Karpas-422 (cell line): ENCODE data around the gene AGPAT4. TPM values are rescaled to one million over a fixed set of nuclear protein-coding genes. Genes with fewer than 3 reads are reported as not detected.
A peak's percentile ranks its signal among the peaks of the same experiment; 100 is the strongest.

ENCODE experiments used
- DNase-seq: peaks from one replicate; pipeline ENCODE4 v3.0.0-alpha.2; 2015
- H2AFZ ChIP-seq: fragments of 200-600 bp; sonication (generic); 2 replicates; pipeline ENCODE4 v1.6.1; 2014; ENCODE audit warnings: antibody characterized with exemption, low read length, mixed read lengths
- H3K27ac ChIP-seq: fragments of 200-600 bp; sonication (generic); 2 replicates; pipeline ENCODE4 v1.5.1; 2014; ENCODE audit warnings: mild to moderate bottlenecking, low read length, moderate library complexity
- H3K27me3 ChIP-seq: fragments of 200-600 bp; sonication (generic); 2 replicates; pipeline ENCODE4 v1.6.1; 2014; ENCODE audit warnings: low read length, mixed read lengths
- H3K36me3 ChIP-seq: fragments of 200-600 bp; sonication (generic); 2 replicates; pipeline ENCODE4 v1.6.1; 2014; ENCODE audit warnings: low read length, mixed read lengths; ENCODE audit not compliant: insufficient read depth
- H3K4me1 ChIP-seq: fragments of 200-600 bp; sonication (generic); 2 replicates; pipeline ENCODE4 v1.6.1; 2014; ENCODE audit warnings: mild to moderate bottlenecking, low read length, mixed read lengths
- H3K4me2 ChIP-seq: fragments of 200-600 bp; sonication (generic); 2 replicates; pipeline ENCODE4 v1.6.1; 2014; ENCODE audit warnings: low read length, low read depth, mild to moderate bottlenecking; ENCODE audit not compliant: poor library complexity, severe bottlenecking
- H3K4me3 ChIP-seq: fragments of 200-600 bp; sonication (generic); 2 replicates; pipeline ENCODE4 v1.5.1; 2014; ENCODE audit warnings: mild to moderate bottlenecking, antibody characterized with exemption, low read length, mixed read lengths
- H3K79me2 ChIP-seq: fragments of 200-600 bp; sonication (generic); 2 replicates; pipeline ENCODE4 v1.6.1; 2014; ENCODE audit warnings: mild to moderate bottlenecking, low read length, mixed read lengths
- H3K9ac ChIP-seq: fragments of 200-600 bp; sonication (generic); 2 replicates; pipeline ENCODE4 v1.6.0; 2014; ENCODE audit warnings: low read length
- H3K9me2 ChIP-seq: fragments of 200-600 bp; sonication (generic), shearing (Covaris generic); replicated peaks from 2 replicates; pipeline ENCODE4 v1.6.0; 2014; ENCODE audit warnings: mild to moderate bottlenecking, low read length, moderate library complexity; ENCODE audit not compliant: insufficient read depth
- H3K9me3 ChIP-seq: fragments of 300-700, 200-600 bp; sonication (generic); 2 replicates; pipeline ENCODE4 v1.6.1; 2014; ENCODE audit warnings: low read length, mixed read lengths
- H4K20me1 ChIP-seq: fragments of 200-600 bp; sonication (generic); 2 replicates; pipeline ENCODE4 v1.6.1; 2014; ENCODE audit warnings: mild to moderate bottlenecking, antibody characterized with exemption, low read length, low read depth; ENCODE audit not compliant: insufficient read depth
- total RNA-seq: library from RNA; depleted of rRNA; stranded (reverse); fragments of >200 nt; shearing (Covaris generic); gene quantifications from 2 replicates; pipeline ENCODE4 v1.2.3, GENCODE V29; 2014; ENCODE audit warnings: low replicate concordance

AGPAT4 gene
- total RNA-seq, 1 experiment from 2014 or later: 6.2 TPM

DNA sequence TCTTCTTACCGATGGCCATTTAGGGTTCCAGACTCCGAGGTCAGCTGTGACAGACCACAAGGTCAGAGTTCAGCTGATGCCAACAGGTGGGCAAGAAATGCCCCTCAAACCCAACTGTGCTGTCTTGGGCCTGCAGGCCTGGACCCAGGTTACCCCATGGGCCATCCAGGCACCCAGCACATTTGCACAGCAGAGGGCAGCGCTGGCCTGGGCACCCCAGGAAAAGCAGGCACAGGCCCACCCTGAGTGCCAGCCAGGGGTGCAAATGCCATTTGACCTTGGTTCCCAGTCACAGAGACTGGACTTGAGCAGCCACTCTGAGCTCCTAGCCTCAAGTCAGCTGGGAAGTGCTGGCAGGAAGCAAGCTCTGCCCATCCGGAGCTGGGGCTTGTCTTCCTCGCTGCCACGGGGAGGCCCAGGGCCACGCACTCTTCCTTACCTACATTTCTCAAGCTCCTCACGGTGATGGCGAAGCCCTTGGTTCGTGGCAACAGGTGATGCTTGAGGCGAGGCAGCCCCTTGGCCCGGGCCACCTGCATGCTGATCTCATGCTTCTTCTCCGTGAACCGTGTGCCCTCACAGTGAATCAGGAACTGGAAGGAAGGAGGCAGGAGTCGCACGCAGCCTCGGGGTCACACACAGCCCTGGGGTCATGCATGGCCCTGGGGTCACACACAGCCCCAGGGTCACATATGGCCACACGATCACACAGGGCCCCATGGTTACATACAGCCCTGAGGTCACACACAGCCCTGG, 120.8 kb downstream of the AGPAT4 start:
- peak; percentile 64 for DNase-seq
- Histone ChIP-seq H3K9me3 (no peaks in the 10 kb centered on the region), H3K4me2 (no peak overlapping the region), H3K4me3 (no peak overlapping the region), H3K27me3 (no peaks in the 10 kb centered on the region), H3K4me1 (no peaks in the 10 kb centered on the region), H3K9ac (no peak overlapping the region), H3K79me2 (no peaks in the 10 kb centered on the region), H2AFZ (no peak overlapping the region), H4K20me1 (no peaks in the 10 kb centered on the region), H3K27ac (no peak overlapping the region), H3K9me2 (no peaks in the 10 kb centered on the region), H3K36me3 (no peaks in the 10 kb centered on the region)

DNA sequence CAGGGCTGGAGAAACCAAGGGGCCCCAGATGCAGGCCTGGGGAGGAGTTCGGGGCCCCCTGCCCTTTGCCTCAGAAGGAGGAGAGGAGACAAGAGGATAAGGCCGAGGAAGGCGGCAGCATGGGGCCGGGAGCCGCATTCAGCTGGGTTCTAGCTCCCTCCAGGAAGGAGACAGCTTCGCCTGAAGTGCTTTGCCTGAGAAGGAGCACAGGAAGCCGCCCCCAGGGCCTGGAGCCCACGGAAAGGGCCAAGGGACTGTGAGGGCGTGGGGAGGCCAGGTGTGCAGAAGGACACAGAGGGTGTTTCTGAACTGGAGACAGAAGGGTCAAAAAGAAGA, 121.4 kb downstream of the AGPAT4 start:
- Histone ChIP-seq H2AFZ (no peak overlapping the region), H3K27ac (no peak overlapping the region), H3K36me3 (no peaks in the 10 kb centered on the region), H3K4me2 (no peak overlapping the region), H3K9ac (no peak overlapping the region), H3K79me2 (no peaks in the 10 kb centered on the region), H3K27me3 (no peaks in the 10 kb centered on the region), H3K4me1 (no peaks in the 10 kb centered on the region), H3K9me3 (no peaks in the 10 kb centered on the region), H3K4me3 (no peak overlapping the region), H3K9me2 (no peaks in the 10 kb centered on the region), H4K20me1 (no peaks in the 10 kb centered on the region)
- no peak for DNase-seq

DNA sequence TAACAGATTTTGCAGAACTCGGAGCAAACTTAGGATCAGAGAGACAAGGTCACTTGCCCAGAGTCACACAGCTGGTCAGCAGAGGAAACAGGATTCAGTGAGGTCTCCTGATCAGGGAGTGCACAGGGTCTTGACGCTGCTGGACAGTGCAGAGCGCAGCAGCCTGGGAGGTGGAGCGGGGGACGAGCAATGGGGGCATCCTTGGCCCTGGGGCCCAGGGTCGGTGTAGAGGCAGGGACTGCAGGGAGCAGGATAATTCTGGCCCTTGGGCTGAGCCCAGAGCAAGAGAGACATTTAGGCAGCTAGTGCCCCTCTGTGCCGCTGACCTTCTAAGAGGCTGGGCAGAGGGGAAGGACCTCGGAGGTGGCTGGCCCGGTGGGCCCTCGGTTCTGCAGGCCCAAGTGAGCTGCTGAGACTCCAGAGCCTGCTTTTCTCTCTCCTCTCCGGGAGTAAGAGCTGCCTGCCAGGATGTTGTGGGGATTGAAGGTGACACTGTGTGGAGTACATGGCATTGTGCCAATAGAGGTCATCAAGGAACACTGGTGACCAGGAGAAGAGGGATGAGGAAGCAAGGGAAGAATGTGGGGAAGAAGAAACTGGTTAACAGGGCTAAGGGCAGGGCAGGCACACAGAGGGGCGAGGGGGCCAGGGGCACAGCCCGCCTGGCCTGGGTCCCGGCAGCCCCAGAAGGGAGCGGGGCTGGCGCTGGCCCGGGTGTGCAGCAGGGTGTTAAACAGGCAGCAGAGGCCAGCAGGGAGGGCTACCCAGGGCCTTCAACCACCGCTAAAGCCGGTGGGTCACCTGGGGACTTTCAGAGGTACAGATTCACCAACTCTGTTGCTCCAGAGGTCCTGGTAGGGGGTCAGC, 122.0 kb downstream of the AGPAT4 start:
- Histone ChIP-seq H3K36me3 (no peaks in the 10 kb centered on the region), H3K79me2 (no peaks in the 10 kb centered on the region), H3K4me3 (no peak overlapping the region), H3K4me2 (no peak overlapping the region), H4K20me1 (no peaks in the 10 kb centered on the region), H3K27me3 (no peaks in the 10 kb centered on the region), H3K4me1 (no peaks in the 10 kb centered on the region), H3K9me2 (no peaks in the 10 kb centered on the region), H3K9me3 (no peaks in the 10 kb centered on the region), H3K27ac (no peak overlapping the region), H3K9ac (no peak overlapping the region), H2AFZ (no peak overlapping the region)
- no peak for DNase-seq

DNA sequence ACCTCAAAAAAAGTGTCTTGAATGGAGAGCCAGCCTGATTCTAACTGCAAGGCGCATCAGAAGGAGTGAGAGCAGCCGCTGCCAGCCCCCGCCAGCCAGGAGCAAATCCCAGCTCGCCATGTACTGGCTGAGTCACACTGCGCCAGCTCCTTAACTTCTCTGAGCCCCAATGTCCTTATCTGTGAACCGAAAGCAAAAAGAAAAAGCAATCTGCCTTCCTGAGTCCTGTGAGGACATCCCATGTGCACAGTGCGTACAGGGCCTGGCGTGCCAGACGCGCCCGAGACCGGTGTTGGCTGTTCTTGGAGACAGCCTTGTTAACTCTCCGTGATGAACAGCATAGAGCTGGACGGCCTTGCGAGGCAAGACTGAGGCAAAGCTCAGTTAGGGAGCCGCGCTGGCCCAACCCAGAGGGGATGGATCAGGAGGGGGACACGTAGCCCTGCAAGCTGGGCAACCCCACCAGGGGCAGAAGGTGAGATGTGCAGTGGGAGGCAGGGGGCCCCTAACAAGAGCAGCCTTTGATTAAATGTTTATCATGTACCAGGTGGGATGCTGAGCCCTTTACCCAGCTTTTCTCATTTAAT, 122.7 kb downstream of the AGPAT4 start:
- Histone ChIP-seq H3K27me3 (no peaks in the 10 kb centered on the region), H3K9me3 (no peaks in the 10 kb centered on the region), H3K27ac (no peak overlapping the region), H3K36me3 (no peaks in the 10 kb centered on the region), H3K4me2 (no peak overlapping the region), H3K9ac (no peak overlapping the region), H3K79me2 (no peaks in the 10 kb centered on the region), H3K4me3 (no peak overlapping the region), H3K4me1 (no peaks in the 10 kb centered on the region), H4K20me1 (no peaks in the 10 kb centered on the region), H2AFZ (no peak overlapping the region), H3K9me2 (no peaks in the 10 kb centered on the region)
- DNase-seq: no peak

DNA sequence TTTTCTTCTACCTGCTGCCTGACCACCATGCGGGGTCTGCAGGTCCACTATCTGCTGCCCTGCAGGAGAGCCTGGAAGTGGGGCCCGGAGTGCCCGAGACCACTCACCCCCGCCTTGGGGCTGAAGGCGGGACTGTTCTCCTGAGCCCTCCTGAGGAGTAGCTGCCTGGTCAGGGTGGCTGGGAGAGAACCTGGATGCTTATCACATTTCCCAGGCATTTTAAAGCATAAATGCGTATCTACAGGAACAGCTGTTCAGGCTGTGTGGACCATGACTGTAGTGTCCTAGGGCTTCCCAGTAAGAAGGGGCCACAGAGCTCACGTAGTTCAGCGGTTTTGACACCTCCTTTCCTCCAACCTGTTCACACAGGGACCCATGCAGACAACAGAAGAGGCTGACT, 123.3 kb downstream of the AGPAT4 start:
- Histone ChIP-seq H3K4me2 (no peak overlapping the region), H2AFZ (no peak overlapping the region), H4K20me1 (no peaks in the 10 kb centered on the region), H3K36me3 (no peaks in the 10 kb centered on the region), H3K9me2 (no peaks in the 10 kb centered on the region), H3K4me3 (no peak overlapping the region), H3K9me3 (no peaks in the 10 kb centered on the region), H3K9ac (no peak overlapping the region), H3K4me1 (no peaks in the 10 kb centered on the region), H3K27ac (no peak overlapping the region), H3K79me2 (no peaks in the 10 kb centered on the region), H3K27me3 (no peaks in the 10 kb centered on the region)
- no peak for DNase-seq

DNA sequence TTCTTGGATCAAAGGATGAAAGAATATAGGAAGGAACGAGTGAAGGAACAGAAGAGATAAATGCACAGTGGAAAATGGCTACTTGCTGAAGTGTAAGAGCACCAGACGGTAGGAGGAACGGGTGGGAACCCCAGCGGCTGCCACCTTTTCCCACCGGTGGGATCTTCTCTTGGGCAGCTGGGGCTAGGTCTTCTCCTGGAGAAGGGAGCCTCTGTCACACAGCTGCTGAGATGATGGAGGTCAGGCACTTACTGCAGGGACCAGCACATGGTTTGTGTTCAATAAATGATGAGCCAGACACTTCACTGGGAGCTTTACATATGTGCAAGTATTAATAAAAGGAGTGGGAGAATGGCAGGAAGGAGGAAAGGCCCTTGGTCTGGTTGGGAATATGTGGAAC, 123.7 kb downstream of the AGPAT4 start:
- H3K4me2 ChIP-seq: no peak overlapping the region
- no peaks in the 10 kb centered on the region for H3K4me1 ChIP-seq
- H2AFZ ChIP-seq: no peak overlapping the region
- no peak overlapping the region for H3K4me3 ChIP-seq
- no peaks in the 10 kb centered on the region for H3K36me3 ChIP-seq
- no peaks in the 10 kb centered on the region for H3K9me3 ChIP-seq
- no peaks in the 10 kb centered on the region for H3K27me3 ChIP-seq
- H4K20me1 ChIP-seq: no peaks in the 10 kb centered on the region
- no peak overlapping the region for H3K9ac ChIP-seq
- no peaks in the 10 kb centered on the region for H3K9me2 ChIP-seq
- no peak for DNase-seq
- no peak overlapping the region for H3K27ac ChIP-seq
- no peaks in the 10 kb centered on the region for H3K79me2 ChIP-seq

DNA sequence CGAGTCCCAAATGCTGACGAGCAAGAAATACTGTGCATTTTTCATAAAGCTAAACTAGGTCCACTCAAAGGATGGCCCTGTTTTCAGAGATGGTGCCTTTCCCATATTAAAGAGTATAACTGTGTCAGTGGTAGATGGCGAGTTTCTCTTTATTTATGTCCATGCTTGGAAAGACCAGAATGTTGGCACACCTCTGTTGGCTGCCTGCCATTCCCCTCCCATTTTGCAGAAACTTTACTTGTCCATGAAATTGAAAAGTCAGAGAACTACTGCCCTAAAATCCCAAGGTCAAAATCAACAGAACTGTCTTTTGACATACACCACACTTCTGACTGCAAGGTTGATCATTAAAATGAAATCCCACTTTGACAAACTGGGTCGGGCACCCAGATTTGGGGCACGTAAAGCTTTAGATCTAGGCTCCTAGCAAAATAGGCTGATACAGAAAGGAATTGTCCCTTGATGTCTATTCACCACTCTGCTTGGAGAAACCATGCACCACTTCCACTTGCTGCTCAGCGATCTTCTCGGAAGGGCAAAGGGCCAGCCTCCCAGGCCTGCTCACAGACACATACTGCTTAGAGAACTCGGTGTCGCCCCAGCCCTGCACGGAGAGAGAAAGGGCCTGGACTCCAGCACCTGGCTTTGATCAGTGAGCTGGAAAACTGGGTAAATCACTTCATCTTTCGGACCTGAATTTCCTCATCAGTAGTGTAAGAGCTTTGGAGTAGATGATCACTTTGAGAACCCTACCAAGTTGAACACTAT, 130.0 kb downstream of the AGPAT4 start:
- Histone ChIP-seq H3K9me3 (no peaks in the 10 kb centered on the region), H2AFZ (no peak overlapping the region), H3K4me1 (peaks cover 7% of the 10 kb centered on the region), H3K27ac (no peak overlapping the region), H3K36me3 (no peaks in the 10 kb centered on the region), H4K20me1 (no peaks in the 10 kb centered on the region), H3K9ac (no peak overlapping the region), H3K79me2 (no peaks in the 10 kb centered on the region), H3K4me2 (no peak overlapping the region), H3K27me3 (no peaks in the 10 kb centered on the region), H3K9me2 (no peaks in the 10 kb centered on the region), H3K4me3 (no peak overlapping the region)
- DNase-seq: no peak

DNA sequence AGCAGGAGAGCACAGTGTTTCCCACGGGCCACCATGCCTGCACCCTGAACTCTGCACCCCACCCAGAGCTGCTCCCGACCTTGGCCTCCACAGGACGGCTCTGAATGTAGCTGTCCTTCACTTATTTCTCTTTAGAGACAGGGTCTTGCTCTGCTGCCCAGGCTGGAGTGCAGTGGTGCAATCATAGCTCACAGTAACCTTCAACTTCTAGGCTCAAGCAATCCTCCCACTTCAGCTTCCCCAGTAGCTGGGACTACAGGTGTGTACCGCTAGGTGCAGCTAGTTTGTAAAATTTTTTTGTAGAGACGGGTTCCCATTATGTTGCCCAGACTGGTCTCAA, 130.9 kb downstream of the AGPAT4 start:
- Histone ChIP-seq H4K20me1 (no peaks in the 10 kb centered on the region), H3K4me3 (no peak overlapping the region), H3K27ac (no peak overlapping the region), H3K9me3 (no peaks in the 10 kb centered on the region), H3K79me2 (no peaks in the 10 kb centered on the region), H2AFZ (no peak overlapping the region), H3K9me2 (no peaks in the 10 kb centered on the region), H3K4me1 (peaks cover 7% of the 10 kb centered on the region), H3K36me3 (no peaks in the 10 kb centered on the region), H3K27me3 (no peaks in the 10 kb centered on the region), H3K4me2 (no peak overlapping the region), H3K9ac (no peak overlapping the region)
- DNase-seq: no peak
